HL-60 (cell line): ENCODE data around the gene MARCKS.

Experiments used
- DNase-seq, 2 experiments: peaks; one replicate each; pipeline ENCODE4 v3.0.0-alpha.2; 2010 to 2020; ENCODE audit warnings: low read depth in 1 of 2, low spot score in 1 of 2
- H3K27ac ChIP-seq: fragments of 250-450 bp; sonication (Bioruptor Pico); replicated peaks from 2 replicates; pipeline ENCODE4 v1.5.1; 2020; ENCODE audit warnings: mild to moderate bottlenecking, moderate library complexity
- H3K27me3 ChIP-seq: fragments of 250-450 bp; sonication (Bioruptor Pico); 2 replicates; pipeline ENCODE4 v1.5.1; 2021; ENCODE audit warnings: mild to moderate bottlenecking, moderate library complexity; ENCODE audit not compliant: insufficient read depth, poor library complexity, severe bottlenecking
- H3K4me3 ChIP-seq: replicated peaks from 2 replicates; pipeline ENCODE4 v1.5.1; 2011; ENCODE audit warnings: mild to moderate bottlenecking, control low read depth, low read length; ENCODE audit not compliant: insufficient read depth
- GABPA ChIP-seq: IDR thresholded peaks from 2 replicates; pipeline ENCODE4 v1.6.1; 2012; ENCODE audit warnings: low read depth
- POLR2AphosphoS5 ChIP-seq: IDR thresholded peaks from 2 replicates; pipeline ENCODE4 v1.6.1; 2012; ENCODE audit warnings: low read depth
- SPI1 ChIP-seq: IDR thresholded peaks from 2 replicates; pipeline ENCODE4 v1.6.1; 2012; ENCODE audit warnings: low read depth, mild to moderate bottlenecking, borderline replicate concordance
- TF ChIP-seq, protein P1 (sequence below): IDR thresholded peaks from one replicate; pipeline ENCODE4 v1.5.1; 2011; ENCODE audit warnings: low read length, control low read depth, inconsistent platforms; ENCODE audit not compliant: insufficient read depth
- TF ChIP-seq, protein P2 (sequence below): IDR thresholded peaks from 2 replicates; pipeline ENCODE4 v1.6.1; 2012; ENCODE audit warnings: low read depth; ENCODE audit not compliant: insufficient replicate concordance

Gene MARCKS

GRCh38 chr6:113870917-113871316, 13.8 kb downstream of the MARCKS start:
- DNase-seq = no peak
- TF ChIP-seq, protein P1, sequence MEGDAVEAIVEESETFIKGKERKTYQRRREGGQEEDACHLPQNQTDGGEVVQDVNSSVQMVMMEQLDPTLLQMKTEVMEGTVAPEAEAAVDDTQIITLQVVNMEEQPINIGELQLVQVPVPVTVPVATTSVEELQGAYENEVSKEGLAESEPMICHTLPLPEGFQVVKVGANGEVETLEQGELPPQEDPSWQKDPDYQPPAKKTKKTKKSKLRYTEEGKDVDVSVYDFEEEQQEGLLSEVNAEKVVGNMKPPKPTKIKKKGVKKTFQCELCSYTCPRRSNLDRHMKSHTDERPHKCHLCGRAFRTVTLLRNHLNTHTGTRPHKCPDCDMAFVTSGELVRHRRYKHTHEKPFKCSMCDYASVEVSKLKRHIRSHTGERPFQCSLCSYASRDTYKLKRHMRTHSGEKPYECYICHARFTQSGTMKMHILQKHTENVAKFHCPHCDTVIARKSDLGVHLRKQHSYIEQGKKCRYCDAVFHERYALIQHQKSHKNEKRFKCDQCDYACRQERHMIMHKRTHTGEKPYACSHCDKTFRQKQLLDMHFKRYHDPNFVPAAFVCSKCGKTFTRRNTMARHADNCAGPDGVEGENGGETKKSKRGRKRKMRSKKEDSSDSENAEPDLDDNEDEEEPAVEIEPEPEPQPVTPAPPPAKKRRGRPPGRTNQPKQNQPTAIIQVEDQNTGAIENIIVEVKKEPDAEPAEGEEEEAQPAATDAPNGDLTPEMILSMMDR = no peak
- TF ChIP-seq GABPA = no peak
- TF ChIP-seq, protein P2, sequence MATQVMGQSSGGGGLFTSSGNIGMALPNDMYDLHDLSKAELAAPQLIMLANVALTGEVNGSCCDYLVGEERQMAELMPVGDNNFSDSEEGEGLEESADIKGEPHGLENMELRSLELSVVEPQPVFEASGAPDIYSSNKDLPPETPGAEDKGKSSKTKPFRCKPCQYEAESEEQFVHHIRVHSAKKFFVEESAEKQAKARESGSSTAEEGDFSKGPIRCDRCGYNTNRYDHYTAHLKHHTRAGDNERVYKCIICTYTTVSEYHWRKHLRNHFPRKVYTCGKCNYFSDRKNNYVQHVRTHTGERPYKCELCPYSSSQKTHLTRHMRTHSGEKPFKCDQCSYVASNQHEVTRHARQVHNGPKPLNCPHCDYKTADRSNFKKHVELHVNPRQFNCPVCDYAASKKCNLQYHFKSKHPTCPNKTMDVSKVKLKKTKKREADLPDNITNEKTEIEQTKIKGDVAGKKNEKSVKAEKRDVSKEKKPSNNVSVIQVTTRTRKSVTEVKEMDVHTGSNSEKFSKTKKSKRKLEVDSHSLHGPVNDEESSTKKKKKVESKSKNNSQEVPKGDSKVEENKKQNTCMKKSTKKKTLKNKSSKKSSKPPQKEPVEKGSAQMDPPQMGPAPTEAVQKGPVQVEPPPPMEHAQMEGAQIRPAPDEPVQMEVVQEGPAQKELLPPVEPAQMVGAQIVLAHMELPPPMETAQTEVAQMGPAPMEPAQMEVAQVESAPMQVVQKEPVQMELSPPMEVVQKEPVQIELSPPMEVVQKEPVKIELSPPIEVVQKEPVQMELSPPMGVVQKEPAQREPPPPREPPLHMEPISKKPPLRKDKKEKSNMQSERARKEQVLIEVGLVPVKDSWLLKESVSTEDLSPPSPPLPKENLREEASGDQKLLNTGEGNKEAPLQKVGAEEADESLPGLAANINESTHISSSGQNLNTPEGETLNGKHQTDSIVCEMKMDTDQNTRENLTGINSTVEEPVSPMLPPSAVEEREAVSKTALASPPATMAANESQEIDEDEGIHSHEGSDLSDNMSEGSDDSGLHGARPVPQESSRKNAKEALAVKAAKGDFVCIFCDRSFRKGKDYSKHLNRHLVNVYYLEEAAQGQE = no peak
- no peak for TF ChIP-seq POLR2AphosphoS5
- TF ChIP-seq SPI1 = no peak
- no peaks in the 10 kb centered on the region for H3K27me3 ChIP-seq
- H3K4me3 ChIP-seq = no peak overlapping the region
- no peak overlapping the region for H3K27ac ChIP-seq

GRCh38 chr6:113871975-113872374, 14.8 kb downstream of the MARCKS start:
- peak in 1 of 2 experiments; percentile 4 for DNase-seq
- Histone ChIP-seq H3K4me3 (no peak overlapping the region), H3K27ac (peak overlapping the region; percentile 67), H3K27me3 (no peaks in the 10 kb centered on the region)
- TF ChIP-seq, protein P2 = no peak
- TF ChIP-seq SPI1 (no peak), GABPA (no peak), POLR2AphosphoS5 (no peak)
- TF ChIP-seq, protein P1 = no peak

DNA sequence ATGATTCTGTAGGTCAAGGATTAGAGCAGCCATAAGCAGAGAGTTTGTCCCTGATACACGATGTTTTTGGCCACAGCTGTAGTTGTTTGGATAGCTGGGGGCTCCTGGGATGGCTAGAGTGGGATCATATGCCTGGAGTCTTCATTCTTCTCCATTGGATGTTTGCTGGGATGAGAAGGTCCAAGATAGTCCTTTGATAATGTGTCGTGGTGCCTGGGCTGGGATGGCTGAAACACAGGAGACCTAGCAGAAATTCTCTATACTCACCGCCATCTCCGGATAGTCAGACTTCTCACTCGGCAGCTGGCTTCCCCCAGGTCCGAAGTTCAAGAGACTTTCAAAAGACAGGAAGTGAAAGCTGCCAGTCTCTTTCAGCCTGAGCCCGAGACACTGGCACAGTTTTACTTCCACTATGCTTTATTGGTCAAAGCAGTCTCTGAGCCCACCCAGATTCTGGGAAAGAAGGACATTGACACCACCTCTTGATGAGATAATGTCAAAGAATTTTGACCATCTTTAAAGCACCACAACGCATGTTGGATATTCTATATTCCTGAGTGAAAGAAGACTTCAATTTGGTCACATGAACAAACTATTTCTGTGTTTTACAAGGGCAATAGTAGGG, 16.0 kb downstream of the MARCKS start:
- H3K27ac ChIP-seq = peak overlapping the region; percentile 67

More for the DNA sequence above, 16.0 kb downstream of the MARCKS start:
- no peaks in the 10 kb centered on the region for H3K27me3 ChIP-seq
- peak; percentile 73 for TF ChIP-seq SPI1
- TF ChIP-seq POLR2AphosphoS5 = no peak
- TF ChIP-seq, protein P2 = peak; percentile 44
- TF ChIP-seq, protein P1 = no peak
- TF ChIP-seq GABPA = 0 out of 2 replicates have a peak, but pooled peaks have one; percentile 14
- peak overlapping the region; percentile 31 for H3K4me3 ChIP-seq
- peak in 1 of 2 experiments; percentile 80 for DNase-seq
